GM21786 (cell line): ENCODE data around the gene TAS1R1.
A peak's percentile ranks its signal among the peaks of the same experiment; 100 is the strongest.

Experiments
- ATAC-seq: cut with Tn5 transposase; IDR thresholded peaks from one replicate; pipeline ENCODE4 v1.9.1; 2021; ENCODE audit not compliant: unreplicated experiment

TAS1R1 gene

DNA sequence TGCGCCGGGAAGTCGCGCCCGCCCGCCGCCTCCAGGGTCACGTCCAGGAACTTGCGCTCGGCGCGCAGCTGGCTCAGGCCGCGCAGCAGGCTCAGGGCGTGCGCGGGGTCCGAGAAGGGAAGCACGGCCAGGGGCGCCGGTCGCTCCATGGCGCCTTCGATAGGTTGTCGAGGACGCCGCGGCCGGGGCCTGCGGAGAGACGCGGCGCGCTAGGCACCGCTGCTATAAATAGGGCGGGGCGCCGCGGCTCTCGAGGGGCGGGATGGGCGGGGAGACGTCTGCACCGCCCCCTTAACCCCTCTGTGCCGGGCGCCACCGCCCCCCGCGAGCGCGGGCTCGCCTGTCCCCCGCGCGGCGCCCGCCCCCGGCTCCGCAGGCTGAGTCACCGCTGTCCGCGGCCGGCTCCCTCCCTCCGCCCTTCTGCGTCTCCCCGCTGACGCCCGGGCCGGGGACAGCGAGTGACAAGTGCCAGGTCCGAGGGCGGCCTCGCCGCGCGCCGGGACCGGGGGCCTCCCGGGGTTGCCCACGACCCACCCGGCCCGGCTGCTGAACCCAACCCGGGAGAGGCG, 47.6 kb downstream of the TAS1R1 start, which contains the start of gene KLHL21:
TSS of gene KLHL21 (minus strand) at position 201 of the 569 bp plus-strand sequence. CDS start at position 149, 52 bp downstream.
- ATAC-seq, result peak; percentile 41

DNA sequence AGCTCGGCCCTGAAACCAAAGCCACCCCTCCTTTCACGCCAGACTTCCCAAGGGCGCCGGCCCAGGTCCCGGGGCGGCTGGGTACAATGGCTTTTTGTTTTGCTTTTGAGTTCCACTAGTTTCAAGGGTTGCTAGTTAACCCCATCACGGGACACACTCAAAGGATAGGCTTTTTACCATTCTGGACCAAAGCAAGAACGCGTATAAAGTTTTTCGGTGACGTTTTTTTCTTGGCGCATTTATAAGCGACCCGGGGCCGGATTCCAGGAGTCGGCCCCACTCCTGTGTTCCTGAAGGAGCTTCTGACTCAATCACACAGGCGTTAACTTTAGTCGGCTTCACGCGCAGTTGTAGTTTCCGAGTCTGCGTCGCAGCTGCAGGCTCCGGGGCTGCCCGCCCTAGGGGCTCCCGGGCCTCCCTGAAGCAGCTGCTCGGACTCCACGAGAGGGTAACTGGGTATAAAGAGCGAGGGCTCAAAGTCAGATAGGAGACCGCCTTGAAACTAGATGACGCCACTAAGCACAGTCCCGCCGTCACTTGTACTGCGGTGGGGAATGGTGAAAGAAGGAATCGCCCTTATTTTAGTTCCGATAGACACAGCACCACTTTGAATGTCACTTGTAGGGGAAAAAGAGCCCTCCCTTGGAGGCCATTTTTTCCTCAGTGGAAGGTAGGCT, 48.3 kb downstream of the TAS1R1 start:
- ATAC-seq, result peak; percentile 23

DNA sequence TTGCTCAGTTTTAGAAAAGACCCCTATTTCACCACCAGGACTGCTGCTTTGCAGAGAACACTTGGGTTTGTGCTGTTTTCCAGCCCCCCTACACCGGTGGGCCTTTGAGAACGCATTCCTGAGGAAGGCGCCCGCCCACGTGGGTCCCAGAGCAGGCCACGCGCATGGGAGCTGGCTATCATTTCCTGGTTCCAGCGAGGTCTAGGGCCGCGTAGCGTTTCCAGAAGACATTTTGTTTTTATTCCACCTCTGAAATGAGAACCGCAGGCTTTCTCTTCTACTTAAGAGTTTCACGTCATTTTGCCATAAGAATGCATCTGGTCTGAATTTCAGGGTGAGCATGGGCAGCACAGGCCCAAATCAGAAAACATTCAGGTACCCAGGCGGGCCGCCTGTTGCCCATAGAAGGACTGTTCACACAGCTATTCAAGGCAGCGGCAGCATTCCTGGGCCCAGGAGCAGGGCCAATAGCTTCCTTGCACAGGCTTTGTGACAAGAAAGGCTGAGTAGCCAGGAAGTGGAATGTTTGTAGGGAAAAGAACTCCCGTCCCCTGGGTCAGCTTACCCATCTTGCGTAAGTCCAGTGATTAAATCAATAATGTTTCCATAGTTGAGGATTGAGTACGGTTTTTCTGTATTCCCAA, 48.9 kb downstream of the TAS1R1 start:
- ATAC-seq, result no peak

DNA sequence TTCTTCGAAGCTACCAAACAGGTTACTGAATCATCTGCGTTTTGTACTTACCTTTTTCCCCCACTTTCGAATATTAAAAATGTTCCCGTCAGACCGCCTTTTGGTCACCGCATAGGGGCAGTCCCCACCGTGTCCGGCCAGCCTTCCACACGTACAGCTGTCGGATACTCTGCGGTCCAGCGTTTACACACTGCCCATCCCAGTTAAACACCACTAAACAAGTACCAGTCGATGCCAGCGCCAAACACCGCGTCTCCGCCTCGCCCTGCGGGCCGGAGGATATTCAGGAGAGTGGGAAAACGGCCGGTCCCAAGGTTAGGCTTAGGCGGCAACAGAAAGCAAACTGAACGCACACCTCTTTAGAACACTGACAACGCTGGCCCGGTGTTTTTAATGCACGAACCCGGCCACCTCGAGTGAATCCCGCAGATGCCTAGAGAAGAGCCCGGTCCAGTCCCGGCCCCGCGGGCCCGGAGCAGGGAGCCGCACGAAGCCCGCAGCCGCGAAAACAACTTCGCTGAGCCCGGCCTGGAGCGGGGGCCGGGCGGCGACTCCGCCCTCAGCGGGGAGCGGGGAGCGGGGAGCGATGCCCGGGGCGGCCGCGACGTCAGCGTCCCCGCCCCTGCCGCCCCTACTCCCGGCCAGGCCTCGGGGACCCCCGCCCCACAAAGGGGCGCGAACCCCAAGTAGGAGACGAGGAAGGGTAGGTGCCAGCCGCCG, 57.7 kb downstream of the TAS1R1 start:
- ATAC-seq, result peak; percentile 28

DNA sequence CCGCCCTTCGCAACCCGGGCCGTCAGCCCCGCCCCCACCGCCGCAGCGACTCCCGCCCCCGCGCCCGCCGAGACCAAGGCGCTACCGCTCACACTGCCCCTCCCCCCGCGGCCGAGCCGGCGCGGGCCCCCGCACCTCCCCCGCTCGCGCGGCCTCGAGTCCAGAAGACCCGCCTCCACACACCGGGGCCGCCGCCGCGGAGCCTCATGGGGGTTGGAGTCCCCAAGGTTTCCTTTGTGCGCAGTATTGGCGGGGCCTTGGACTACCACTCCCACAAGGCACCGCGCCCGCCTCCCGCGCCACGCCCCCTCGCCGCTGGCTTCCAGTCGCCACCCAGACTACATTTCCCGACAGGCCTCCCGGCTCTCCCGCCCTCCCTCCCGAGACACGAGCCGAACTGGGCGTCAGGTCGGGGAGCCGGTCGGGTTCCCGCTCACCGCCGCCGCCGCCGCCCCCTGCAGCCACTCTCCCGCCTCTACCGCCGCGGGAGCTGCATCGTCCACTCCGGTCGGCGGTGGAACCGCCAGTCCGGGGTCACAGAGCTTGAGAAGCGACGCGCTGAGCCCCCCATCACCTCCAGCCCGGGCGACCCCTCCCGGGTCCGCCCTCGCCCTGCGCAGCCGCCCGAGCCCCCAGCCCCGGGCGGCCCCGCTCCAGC, 58.4 kb downstream of the TAS1R1 start, which contains the start of gene PHF13:
TSS of gene PHF13 (plus strand) at position 371 of the 658 bp plus-strand sequence. CDS start 336 bp downstream, outside the sequence.
- peak; percentile 85 for ATAC-seq

DNA sequence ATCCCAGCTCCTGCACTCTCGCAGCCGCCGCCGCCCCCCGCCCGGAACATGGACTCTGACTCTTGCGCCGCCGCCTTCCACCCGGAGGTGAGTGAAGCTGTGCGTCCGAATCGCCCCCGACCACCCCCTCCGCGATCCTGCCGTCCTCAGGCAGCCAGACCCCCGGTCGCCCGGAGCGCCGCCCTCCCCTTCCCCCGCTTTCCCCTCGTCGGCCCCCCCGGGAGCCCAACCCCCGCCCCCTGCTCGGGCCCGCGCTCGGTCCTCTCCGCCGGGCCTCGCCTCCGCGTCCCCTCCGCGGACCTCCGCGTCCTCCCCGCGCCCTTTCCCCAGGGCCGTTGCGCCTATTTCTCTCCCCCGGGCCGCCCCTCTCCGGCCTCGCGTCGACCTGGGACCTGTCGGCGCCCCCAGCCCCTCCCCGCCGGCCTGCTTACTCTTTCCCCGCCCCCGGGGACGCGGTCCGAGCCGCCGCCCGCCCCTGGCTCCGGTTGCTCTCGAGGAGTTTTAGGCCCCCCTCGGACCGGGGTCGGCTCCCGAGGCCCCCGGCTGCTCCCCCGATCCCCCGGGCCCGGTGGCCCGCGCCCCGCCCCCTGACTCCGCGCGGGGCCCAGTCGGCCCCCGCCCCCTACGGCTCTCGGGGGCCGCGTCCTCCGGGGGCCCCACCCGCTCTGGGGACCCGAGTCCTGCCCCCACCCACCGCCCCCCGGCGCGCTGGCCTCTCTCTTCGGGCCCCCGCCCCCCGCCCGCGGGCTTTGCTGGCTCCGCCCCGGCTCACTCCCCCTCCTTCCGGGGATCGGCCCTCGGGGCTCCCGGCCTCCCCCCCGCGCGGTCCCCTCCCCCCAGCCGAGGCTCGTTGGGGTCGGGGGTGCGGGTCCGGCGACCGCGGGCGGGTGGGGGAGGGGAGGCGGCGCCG, 59.2 kb downstream of the TAS1R1 start:
- no peak for ATAC-seq

DNA sequence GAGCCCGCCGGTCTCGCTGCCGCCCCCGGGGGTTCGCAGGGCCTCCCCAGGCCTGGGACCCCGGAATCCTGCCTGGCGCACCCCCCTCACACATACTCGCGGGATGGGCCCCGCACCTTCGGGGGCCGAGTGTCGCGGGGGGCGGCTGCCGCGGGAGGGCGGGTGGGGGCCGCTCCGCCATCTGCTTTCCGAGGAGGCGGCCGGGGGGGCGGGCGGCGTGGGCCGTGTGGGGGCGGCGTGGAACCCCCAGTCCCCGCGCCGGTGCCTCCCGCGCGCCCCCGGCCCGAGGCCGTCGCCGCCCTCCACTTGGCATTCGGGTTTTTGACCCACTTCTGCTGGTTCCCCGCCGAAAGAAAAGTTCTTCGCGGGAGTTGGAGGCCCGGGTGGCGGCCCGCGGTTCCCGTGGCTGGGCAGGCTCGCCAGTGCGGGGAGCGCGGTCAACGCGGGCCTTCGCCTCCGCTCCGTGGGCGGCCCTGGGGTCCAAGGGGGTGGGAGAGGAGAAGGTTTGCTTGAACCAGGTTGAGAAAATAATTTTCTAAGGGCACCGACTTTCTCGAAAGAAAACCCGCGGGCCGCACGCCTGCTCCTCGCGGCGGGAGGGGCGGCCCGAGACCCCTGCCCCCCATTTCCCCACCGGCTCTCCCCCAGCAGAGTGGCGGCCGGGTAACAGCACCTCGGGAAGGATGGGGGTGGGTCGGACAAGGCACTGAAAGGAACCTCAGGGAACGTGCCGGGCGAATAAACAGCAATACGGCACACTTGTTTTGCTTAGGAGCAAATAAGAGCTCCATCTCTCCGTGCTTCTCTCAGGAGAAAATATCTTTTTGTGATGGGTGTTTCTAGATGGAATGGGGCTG, 60.0 kb downstream of the TAS1R1 start:
- no peak for ATAC-seq

DNA sequence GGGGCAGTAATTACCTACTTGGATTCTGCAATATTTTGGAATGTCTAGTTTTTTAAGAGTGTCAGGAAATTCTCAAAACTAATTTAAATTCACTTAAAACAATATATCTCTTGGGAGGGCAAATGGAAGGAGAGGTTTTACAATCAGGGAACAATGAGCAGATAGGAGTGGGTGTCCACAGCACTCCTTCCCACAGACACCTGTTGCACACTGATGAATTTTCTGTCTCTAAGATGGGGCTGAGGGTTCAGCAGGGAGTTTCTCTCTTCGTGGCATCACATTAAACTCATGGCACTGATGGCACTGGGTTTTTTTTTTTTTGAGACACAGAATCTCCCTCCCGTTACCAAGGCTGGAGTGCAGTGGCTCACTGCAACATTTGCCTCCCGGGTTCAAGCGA, 63.9 kb downstream of the TAS1R1 start:
- no peak for ATAC-seq

DNA sequence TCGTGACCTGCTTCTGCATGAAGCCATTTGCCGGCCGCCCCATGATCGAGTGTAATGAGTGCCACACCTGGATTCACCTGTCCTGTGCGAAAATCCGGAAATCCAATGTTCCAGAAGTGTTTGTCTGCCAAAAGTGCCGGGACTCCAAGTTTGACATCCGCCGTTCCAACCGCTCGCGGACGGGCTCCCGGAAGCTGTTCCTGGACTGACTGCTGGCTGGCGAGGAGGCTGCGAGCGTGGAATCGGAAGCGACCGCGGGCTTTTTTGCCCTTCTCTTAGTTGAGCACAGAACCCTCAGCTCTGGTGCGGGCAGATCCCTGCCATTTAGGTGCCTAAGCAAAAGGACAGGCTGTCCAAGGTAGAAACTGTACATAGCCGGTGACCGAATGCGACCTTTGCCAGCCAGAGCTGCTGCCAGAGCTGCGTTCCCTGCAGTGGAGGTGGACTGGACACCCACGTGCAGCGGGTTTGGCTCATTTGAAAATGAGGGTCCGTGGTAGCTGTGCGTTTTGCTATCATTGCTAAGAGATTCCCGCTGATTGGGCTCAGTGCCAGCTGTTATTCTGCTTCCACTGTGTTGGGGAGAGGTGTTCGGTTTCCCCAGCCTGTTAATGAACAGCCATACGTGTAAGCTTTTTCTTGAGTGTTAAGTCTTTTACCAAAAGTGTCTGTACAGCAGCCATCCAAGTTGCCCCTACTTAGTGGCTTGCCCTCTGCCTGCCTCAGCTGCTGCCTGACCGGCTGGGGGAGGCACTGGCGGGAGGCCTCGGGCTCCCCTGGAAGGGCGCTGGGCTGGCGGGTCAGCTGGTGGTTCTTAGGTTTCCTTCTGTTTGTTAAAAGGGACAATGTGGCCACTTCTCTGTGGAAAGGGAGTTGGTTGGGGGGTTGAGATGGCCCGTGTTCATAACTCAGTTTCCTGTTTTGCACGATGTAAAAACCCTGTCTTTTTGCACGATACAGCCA, 66.6 kb downstream of the TAS1R1 start:
- ATAC-seq, result no peak

DNA sequence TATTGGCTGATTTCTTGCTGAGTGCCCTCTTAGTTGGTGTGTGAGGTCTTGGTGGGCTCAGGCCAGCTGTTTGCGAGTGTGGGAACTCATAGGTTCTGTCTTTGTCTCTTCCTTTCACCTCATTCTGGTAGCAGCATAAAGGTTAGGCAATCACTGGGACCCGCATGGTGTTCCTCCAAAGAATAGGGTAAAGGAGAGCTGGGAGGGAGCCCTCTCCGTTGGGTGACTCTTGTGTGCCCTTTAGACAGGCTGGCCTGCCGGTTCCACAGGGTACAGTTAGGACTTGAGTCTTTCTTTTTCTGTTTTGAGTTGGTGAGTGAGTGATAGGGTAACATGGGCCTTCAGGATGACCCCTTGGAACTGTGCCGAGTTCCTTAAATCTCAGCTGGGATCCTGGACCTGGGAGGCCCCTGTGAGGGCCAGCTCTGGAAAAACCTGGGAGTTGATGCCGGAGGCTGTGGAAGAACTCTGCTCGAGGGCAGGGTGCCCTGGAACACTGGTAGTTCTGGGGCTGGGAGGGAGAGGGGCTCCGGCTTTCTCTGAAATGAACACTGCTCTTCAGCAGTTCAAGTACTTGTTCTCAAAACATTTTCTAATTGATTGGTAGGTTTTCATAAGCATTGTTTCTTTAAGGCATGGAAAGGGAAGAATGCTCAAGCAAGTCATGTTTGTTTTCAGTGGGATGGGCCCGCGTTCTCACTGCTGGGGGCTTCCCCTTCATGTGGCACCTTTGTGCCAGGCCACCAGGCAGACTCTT, 67.5 kb downstream of the TAS1R1 start:
- no peak for ATAC-seq

DNA sequence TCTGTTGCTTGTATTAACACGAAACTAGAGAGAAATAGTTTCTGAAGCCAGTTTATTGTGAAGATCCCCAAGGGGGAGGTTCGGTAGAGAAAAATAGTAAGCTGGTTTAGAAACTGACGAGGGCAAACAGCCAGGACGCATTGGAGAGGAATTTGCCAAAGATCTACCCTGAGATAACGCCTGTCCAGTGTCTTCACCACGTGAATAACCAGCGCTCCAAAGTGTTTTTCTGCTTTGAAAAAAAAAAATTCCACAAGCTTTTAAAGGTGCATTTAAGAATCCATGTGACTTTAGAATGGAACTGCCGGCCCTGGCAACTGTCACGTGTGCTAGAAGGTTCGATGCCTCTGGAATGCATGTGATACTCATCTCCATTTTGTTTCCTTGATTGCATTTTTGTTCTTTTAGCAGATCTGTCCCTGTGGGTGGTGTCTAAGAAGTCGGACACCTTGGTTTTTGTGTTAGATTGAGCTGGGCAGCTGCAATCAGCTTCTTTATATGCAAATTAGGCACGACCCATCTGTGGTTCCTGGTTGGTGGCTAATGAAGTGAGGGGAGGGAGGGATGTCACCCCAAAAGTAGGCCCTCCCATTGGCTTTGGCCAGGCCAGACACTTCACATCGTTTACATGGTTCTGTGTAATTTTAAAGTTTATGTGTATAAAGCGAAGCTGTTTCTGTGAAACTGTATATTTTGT, 68.3 kb downstream of the TAS1R1 start:
- ATAC-seq, result no peak

DNA sequence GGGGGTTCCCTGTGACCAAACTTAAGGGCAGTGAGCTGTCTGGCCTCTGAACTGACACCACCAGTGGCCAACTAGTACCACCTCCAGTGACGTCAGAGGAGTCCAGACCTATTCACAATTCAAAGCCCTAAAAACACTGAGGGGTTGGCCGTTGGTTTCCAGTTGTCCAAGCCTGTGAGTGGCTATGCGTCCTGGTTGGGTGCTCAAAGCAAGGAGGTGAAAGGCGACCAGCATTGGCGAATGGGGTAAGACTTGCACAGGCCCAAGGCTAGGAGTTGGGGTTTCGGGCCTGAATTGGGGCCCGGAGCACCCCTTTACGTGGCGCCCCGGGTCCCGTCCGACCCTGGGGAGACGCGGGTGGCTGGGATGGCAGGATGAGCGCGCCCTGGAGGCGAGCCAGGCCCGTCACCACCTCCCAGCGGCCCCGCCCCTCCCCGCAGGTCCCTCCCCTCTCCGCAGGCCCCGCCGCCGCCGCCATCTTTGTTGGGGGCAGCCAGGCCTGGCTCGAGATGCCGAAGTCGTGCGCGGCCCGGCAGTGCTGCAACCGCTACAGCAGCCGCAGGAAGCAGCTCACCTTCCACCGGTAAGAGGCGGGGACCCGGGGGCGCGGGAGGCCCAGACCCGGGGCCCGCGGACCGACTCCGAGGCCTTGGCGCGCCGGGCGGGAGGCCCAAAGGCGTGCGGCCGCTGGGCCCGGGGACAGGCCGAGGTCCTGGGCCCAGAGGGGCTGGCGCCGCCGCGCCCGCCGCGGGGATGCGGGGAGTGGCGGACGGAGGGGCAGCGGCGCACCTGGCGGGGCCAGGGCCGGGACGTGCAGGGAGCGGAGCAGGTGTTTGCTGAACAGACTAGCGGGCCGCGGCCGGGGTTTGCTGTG, 69.8 kb downstream of the TAS1R1 start, which contains the start of gene THAP3:
TSS of gene THAP3 (plus strand) at position 159 of the 874 bp plus-strand sequence. CDS start at position 510, 351 bp downstream.
- peak; percentile 75 for ATAC-seq

DNA sequence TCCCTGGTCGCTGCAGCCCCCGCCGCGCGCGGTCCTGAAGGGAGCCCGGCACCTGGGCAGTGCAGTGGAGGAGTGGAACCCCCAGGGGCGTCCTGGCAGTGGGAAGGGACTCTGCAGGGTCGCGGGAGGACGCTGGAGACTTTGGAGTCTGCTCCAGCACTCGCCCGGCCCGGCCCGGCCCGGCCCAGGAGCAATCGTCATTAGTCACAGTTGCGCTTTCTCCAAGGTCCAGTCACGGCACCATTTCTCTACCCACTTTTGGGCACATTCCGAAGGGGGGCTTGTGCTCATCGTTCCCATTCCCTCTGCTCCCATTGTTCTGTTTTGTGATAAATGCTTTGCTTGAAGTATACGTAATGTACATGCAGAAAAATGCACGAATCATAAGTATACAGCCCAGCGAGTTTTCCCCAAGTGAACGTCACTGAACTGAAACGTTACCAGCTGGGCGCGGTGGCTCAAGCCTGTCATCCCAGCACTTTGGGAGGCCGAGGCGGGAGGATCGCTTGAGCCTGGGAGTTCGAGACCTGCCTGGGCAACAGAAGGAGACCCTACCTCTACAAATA, 70.6 kb downstream of the TAS1R1 start:
- ATAC-seq, result peak; percentile 4

DNA sequence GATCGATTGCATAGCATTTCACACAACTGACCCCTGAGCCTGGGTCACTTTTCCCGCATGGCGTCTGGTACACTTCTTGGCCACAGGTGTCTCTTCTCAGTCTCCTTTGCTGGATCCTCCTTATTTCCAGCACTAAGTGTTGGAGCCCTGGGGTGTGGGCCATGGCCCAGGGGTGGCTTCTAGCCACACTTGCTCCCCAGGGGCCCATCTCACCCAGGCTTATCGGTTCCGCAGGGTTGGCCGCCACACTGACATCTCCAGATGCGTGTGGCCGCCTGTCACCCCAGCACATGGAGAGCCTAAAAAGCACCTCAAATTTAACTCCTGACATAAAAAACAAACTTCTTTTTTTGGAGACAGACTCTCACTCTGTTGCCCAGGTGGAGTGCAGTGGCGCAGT, 71.9 kb downstream of the TAS1R1 start:
- ATAC-seq, result no peak
